ENCODE measurements around the gene DLG2. TPM values are rescaled to one million over a fixed set of nuclear protein-coding genes. Genes with fewer than 3 reads are reported as not detected.
"Not testable (repeated sequence)": the region's sequence is repeated elsewhere in the genome, so short reads cannot be mapped to it uniquely, and the experiment has no call there.

The DLG2 gene
- total RNA-seq (10 to 100 TPM in 2 of 10 donors, 1 to 10 TPM in 8; 6.2 to 14.8 (median 8.0) TPM), polyA plus RNA-seq (1 to 10 TPM; 1.0 to 1.9 TPM)
- long read RNA-seq, donor 1, partial matches to known transcripts = 1 of 6 reads
- long read RNA-seq, donor 1, other reads (novel, unspliced or antisense) = 5 of 6 reads
- long read RNA-seq, donor 2, partial matches to known transcripts = 0 of 4 reads
- long read RNA-seq, donor 2, other reads (novel, unspliced or antisense) = 4 of 4 reads
- long read RNA-seq, donor 3, partial matches to known transcripts = 1 of 9 reads
- long read RNA-seq, donor 3, other reads (novel, unspliced or antisense) = 8 of 9 reads

GRCh38 chr11:85627332-85627997, at the start of gene DLG2:
TSS of gene DLG2 (minus strand) at chr11:85627344.
- WGBS, 2 donors = 0% methylated on average over 23 of the region's 23 CpGs
- peaks cover 0 to 27% (median 0%) of the 10 kb centered on the region in 9 donors for H3K36me3 ChIP-seq
- peak within 1 kb of the TSS; percentile 59 to 84 (median 78) for H3K4me3 ChIP-seq
- peak within 1 kb of the TSS; percentile 77 to 96 (median 92) for H3K27ac ChIP-seq
- no peaks in the 10 kb centered on the region for H3K9me3 ChIP-seq
- no peaks in the 10 kb centered on the region for H3K27me3 ChIP-seq
- DNase-seq = peak; percentile 15 to 17
- peaks cover 0 to 45% (median 26%) of the 10 kb centered on the region in 9 donors for H3K4me1 ChIP-seq
- intact Hi-C loops (cut with DNase I) = loop anchor here in 1 of 10 donors (5.0 kb wide), 1 partner anchor 35 kb away; no protein-coding TSS in a partner anchor
- ATAC-seq = peak in 7 of 8 donors; percentile 12 to 53 (median 28)
- TF ChIP-seq CTCF (IDR thresholded peaks at IDR 0.05) = no peak

DNA sequence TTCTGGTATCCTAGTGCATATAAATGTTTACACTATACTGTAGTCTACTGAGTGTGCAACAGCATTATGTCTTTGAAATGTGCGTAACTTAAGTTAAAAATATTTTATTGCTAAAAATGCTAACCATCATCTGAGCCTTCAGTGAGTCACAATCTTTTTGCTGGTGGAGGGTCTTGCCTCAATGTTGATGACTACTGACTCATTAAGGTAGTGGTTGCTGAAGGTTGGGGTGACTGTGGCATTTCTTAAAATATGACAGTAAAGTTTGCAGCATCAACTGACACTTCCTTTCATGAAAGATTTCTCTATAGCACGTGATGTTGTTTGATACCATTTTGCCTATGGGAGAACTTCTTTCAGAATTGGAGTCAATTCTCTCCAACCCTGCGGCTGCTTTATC, 46.2 kb upstream of the DLG2 start:
- Histone ChIP-seq H3K4me1 (no peaks in the 10 kb centered on the region), H3K36me3 (no peaks in the 10 kb centered on the region), H3K9me3 (peaks cover 0 to 9% (median 0%) of the 10 kb centered on the region in 11 donors), H3K4me3 (no peak overlapping the region), H3K27me3 (no peaks in the 10 kb centered on the region), H3K27ac (no peak overlapping the region)
- 88 to 92% methylated on average over 3 of the region's 3 CpGs for WGBS, 2 donors
- intact Hi-C loops (cut with DNase I) = no loop called here
- no peak for DNase-seq
- TF ChIP-seq CTCF (IDR thresholded peaks at IDR 0.05) = no peak
- ATAC-seq = no peak

DNA sequence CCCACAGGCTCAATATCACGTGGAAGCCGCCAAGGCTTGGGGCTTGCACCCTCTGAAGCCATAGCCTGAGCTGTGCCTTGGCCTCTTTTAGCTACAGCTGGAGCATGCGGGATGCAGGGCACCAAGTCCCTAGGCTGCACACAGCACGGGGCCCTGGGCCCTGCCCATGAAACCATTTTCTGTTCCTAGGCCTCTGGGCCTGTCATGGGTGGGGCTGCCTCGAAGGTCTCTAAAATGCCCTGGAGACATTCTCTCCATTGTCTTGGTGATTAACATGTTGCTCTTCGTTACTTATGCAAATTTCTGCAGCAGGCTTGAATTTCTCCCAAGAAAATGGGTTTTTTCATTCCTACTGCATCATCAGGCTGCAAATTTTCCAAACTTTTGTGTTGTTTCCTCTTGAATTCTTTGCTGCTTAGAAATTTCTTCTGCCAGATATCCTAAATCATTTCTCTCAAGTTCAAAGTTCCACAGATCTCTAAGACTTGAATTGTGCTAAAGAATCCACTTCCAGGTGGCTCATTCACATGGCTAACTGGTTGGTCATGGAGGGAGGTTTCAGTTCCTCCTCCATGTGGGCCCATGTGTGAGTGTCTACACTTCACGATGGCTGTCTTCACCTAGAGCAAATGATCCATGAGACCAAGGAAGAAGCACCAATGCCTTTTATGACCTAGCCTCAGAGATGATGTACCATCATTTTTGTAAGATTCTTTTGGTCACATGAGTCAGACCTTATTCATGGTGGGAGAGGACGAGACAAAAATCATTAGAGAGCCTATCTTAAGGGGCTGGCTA, 45.2 kb upstream of the DLG2 start:
- intact Hi-C loops (cut with DNase I) = no loop called here
- ATAC-seq (no peak), DNase-seq (no peak)
- no peak for TF ChIP-seq CTCF (IDR thresholded peaks at IDR 0.05)
- WGBS, 2 donors = 85 to 90% methylated on average over 8 of the region's 8 CpGs
- H3K36me3 ChIP-seq = no peaks in the 10 kb centered on the region
- no peaks in the 10 kb centered on the region for H3K27me3 ChIP-seq
- H3K27ac ChIP-seq = no peak overlapping the region
- no peaks in the 10 kb centered on the region for H3K4me1 ChIP-seq
- no peak overlapping the region for H3K4me3 ChIP-seq
- peaks cover 0 to 9% (median 0%) of the 10 kb centered on the region in 11 donors for H3K9me3 ChIP-seq

DNA sequence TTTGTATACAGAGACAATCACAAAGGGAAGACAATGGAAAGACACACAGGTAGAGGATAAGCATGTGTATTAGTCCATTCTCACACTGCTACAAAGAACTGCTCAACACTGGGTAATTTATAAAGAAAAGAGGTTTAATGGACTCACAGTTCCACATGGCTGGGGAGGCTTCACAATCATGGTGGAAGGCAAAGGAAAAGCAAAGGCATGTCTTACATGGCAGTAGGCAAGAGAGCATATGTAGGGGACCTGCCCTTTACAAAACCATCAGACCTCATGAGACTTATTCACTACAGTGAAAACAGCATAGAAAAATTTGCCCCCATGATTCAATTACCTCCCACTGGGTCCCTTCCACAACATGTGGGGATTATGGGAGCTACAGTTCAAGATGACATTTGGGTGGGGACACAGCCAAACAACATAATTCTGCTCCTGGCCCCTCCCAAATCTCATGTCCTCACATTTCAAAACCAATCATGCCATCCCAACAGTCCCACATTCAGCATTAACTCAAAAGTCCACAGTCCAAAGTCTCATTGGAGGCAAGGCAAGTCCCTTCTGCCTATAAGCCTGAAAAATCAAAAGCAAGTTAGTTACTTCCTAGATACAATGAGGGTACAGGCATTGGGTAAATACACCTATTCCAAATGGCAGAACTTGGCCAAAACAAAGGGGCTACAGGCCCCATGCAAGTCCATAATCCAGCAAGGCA, 44.0 kb upstream of the DLG2 start:
- H3K9me3 ChIP-seq; ATAC-seq; H3K36me3 ChIP-seq; H3K4me3 ChIP-seq; H3K27me3 ChIP-seq; H3K27ac ChIP-seq; intact Hi-C loops (cut with DNase I); DNase-seq; H3K4me1 ChIP-seq: not testable (repeated sequence)

Data from heart right ventricle (tissue), 16 donors.